Activated CD4-positive, alpha-beta T cell treated with anti-CD3 and anti-CD28 coated beads for 24 hours (primary cell): ENCODE results near the gene PET100.

Experiments
- DNase-seq, 2 donors: peaks; one replicate each; pipeline ENCODE4 v3.0.0-alpha.2; 2020; ENCODE audit warnings: low read depth in 2 of 2

Gene PET100

GRCh38 chr19:7629347-7630054 lies at the start of gene PET100, which contains the start of gene XAB2:
PET100 (plus strand) TSS chr19:7629793; CDS start chr19:7629834, 41 bp downstream.
XAB2 (minus strand) TSS chr19:7629545; CDS start chr19:7629527, 18 bp downstream.
- DNase-seq, result peak; percentile 87 to 92

GRCh38 chr19:7582446-7582845 lies 47.1 kb upstream of the PET100 start:
- no peak for DNase-seq

- no peak for DNase-seq
These were observed 39.8 kb upstream of the PET100 start for GRCh38 chr19:7589822-7590221.

GRCh38 chr19:7590256-7590655 lies 39.3 kb upstream of the PET100 start:
- DNase-seq, result no peak

- DNase-seq, result peak; percentile 4 to 30
These were observed 34.0 kb upstream of the PET100 start, which contains the start of gene CAMSAP3 for GRCh38 chr19:7595466-7596133. CAMSAP3 (plus strand) TSS chr19:7595863; CDS start chr19:7596003, 140 bp downstream.

- no peak for DNase-seq
These were observed 33.2 kb upstream of the PET100 start for GRCh38 chr19:7596211-7596937.

- no peak for DNase-seq
These were observed 31.9 kb upstream of the PET100 start for GRCh38 chr19:7597689-7598088.

- DNase-seq, result no peak
These were observed 31.4 kb upstream of the PET100 start for GRCh38 chr19:7598180-7598579.

- no peak for DNase-seq
These were observed 28.9 kb upstream of the PET100 start for GRCh38 chr19:7600721-7601120.

- DNase-seq, result no peak
These were observed 27.2 kb upstream of the PET100 start for GRCh38 chr19:7602240-7602934.

- no peak for DNase-seq
These were observed 26.6 kb upstream of the PET100 start for GRCh38 chr19:7602935-7603497.

- DNase-seq, result no peak
These were observed 25.7 kb upstream of the PET100 start for GRCh38 chr19:7603919-7604318.

GRCh38 chr19:7605490-7606222 lies 23.9 kb upstream of the PET100 start:
- DNase-seq, result peak; percentile 12 to 13

- no peak for DNase-seq
These were observed 23.3 kb upstream of the PET100 start for GRCh38 chr19:7606289-7606688.

GRCh38 chr19:7607212-7607873 lies 22.2 kb upstream of the PET100 start:
- no peak for DNase-seq

GRCh38 chr19:7607874-7608560 lies 21.6 kb upstream of the PET100 start:
- DNase-seq, result no peak

- no peak for DNase-seq
These were observed 18.9 kb upstream of the PET100 start for GRCh38 chr19:7610491-7611240.

- DNase-seq, result no peak
These were observed 17.9 kb upstream of the PET100 start for GRCh38 chr19:7611541-7612279.
